Gastrocnemius medialis (tissue), 4 donors: ENCODE results near the gene RASA3.

Experiments
- POLR2A ChIP-seq, 2 donors: fragments of 450-650 bp; IDR thresholded peaks; one replicate each; pipeline ENCODE4 v1.6.1; 2017; ENCODE audit warnings: antibody characterized with exemption in 2 of 2, mild to moderate bottlenecking in 2 of 2, moderate library complexity in 2 of 2
- TF ChIP-seq, protein P1 (sequence below), 5 experiments: fragments of 450-650 bp in 3 of 5; fragments of 200-600 bp in 2 of 5; sonication (generic) in 2 of 5; IDR thresholded peaks in 4 of 5; conservative IDR thresholded peaks in 1 of 5; 1 replicate in 4 of 5; 2 replicates in 1 of 5; pipeline ENCODE4 v1.5.1; 2016 to 2019; ENCODE audit warnings: antibody characterized with exemption in 5 of 5, mild to moderate bottlenecking in 3 of 5, moderate library complexity in 3 of 5

GRCh38 chr13:114130131-114130836 lies 2.1 kb downstream of the RASA3 start:
- TF ChIP-seq POLR2A (IDR thresholded peaks at IDR 0.05), result no peak
- TF ChIP-seq, protein P1, sequence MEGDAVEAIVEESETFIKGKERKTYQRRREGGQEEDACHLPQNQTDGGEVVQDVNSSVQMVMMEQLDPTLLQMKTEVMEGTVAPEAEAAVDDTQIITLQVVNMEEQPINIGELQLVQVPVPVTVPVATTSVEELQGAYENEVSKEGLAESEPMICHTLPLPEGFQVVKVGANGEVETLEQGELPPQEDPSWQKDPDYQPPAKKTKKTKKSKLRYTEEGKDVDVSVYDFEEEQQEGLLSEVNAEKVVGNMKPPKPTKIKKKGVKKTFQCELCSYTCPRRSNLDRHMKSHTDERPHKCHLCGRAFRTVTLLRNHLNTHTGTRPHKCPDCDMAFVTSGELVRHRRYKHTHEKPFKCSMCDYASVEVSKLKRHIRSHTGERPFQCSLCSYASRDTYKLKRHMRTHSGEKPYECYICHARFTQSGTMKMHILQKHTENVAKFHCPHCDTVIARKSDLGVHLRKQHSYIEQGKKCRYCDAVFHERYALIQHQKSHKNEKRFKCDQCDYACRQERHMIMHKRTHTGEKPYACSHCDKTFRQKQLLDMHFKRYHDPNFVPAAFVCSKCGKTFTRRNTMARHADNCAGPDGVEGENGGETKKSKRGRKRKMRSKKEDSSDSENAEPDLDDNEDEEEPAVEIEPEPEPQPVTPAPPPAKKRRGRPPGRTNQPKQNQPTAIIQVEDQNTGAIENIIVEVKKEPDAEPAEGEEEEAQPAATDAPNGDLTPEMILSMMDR (IDR thresholded peaks at IDR 0.05 in 4 of 5, conservative IDR thresholded peaks at IDR 0.05 in 1 of 5), result no peak
